H9 (cell line): ENCODE results near the gene MEX3C. TPM values are rescaled to one million over a fixed set of nuclear protein-coding genes. Genes with fewer than 3 reads are reported as not detected.

Experiments
- DNase-seq: peaks from one replicate; pipeline ENCODE4 v3.0.0-alpha.2; 2017
- H2AFZ ChIP-seq: one replicate; pipeline ENCODE4 v1.6.1; 2013; ENCODE audit warnings: mild to moderate bottlenecking, low read length, control low read depth, moderate library complexity
- H2AK5ac ChIP-seq: 2 replicates; pipeline ENCODE4 v1.6.1; 2013; ENCODE audit warnings: low read length, control low read depth, mixed read lengths; ENCODE audit not compliant: insufficient read length
- H2BK120ac ChIP-seq: one replicate; pipeline ENCODE4 v1.6.1; 2013; ENCODE audit warnings: low read depth, mild to moderate bottlenecking, low read length, control low read depth, inconsistent platforms; ENCODE audit not compliant: poor library complexity, severe bottlenecking
- H2BK12ac ChIP-seq: 2 replicates; pipeline ENCODE4 v1.6.1; 2013; ENCODE audit warnings: low read length, control low read depth, mixed read lengths, low read depth; ENCODE audit not compliant: insufficient read length
- H2BK15ac ChIP-seq: 2 replicates; pipeline ENCODE4 v1.6.1; 2013; ENCODE audit warnings: low read depth, low read length, control low read depth
- H2BK20ac ChIP-seq: one replicate; pipeline ENCODE4 v1.6.1; 2013; ENCODE audit warnings: low read depth, mild to moderate bottlenecking, low read length, control low read depth, inconsistent platforms; ENCODE audit not compliant: poor library complexity, severe bottlenecking
- H2BK5ac ChIP-seq: 2 replicates; pipeline ENCODE4 v1.6.1; 2013; ENCODE audit warnings: low read length, control low read depth, mixed read lengths; ENCODE audit not compliant: insufficient read length
- H3K14ac ChIP-seq: 2 replicates; pipeline ENCODE4 v1.6.1; 2013; ENCODE audit warnings: low read length, control low read depth; ENCODE audit not compliant: insufficient read depth
- H3K18ac ChIP-seq: 2 replicates; pipeline ENCODE4 v1.6.1; 2013; ENCODE audit warnings: low read depth, mild to moderate bottlenecking, mixed read lengths, low read length, control low read depth; ENCODE audit not compliant: insufficient read length
- H3K23ac ChIP-seq: 2 replicates; pipeline ENCODE4 v1.6.1; 2013; ENCODE audit warnings: low read length, control low read depth, mixed read lengths, low read depth; ENCODE audit not compliant: insufficient read length
- H3K23me2 ChIP-seq: 2 replicates; pipeline ENCODE4 v1.6.1; 2013; ENCODE audit warnings: low read depth, mild to moderate bottlenecking, mixed read lengths, low read length, control low read depth; ENCODE audit not compliant: insufficient read length, poor library complexity, severe bottlenecking
- H3K27ac ChIP-seq: 2 replicates; pipeline ENCODE4 v1.5.1; 2013; ENCODE audit warnings: low read length, control low read depth, mixed read lengths, low read depth; ENCODE audit not compliant: insufficient read length
- H3K27me3 ChIP-seq: 2 replicates; pipeline ENCODE4 v1.6.1; 2013; ENCODE audit warnings: low read length, control low read depth, inconsistent platforms; ENCODE audit not compliant: insufficient read depth
- H3K4ac ChIP-seq: 2 replicates; pipeline ENCODE4 v1.6.1; 2013; ENCODE audit warnings: low read depth, mild to moderate bottlenecking, control low read depth, inconsistent platforms, low read length, moderate library complexity
- H3K4me1 ChIP-seq: 2 replicates; pipeline ENCODE4 v1.6.1; 2013; ENCODE audit warnings: low read length, control low read depth, inconsistent platforms; ENCODE audit not compliant: insufficient read depth
- H3K4me2 ChIP-seq: 2 replicates; pipeline ENCODE4 v1.6.1; 2013; ENCODE audit warnings: low read length, control low read depth, mixed read lengths; ENCODE audit not compliant: insufficient read length, insufficient read depth
- H3K56ac ChIP-seq: 2 replicates; pipeline ENCODE4 v1.6.1; 2013; ENCODE audit warnings: low read depth, mild to moderate bottlenecking, mixed read lengths, low read length, control low read depth; ENCODE audit not compliant: insufficient read length
- H3K79me1 ChIP-seq: 2 replicates; pipeline ENCODE4 v1.6.1; 2013; ENCODE audit warnings: low read depth, mild to moderate bottlenecking, moderate library complexity, low read length, control low read depth, inconsistent platforms; ENCODE audit not compliant: insufficient read depth, poor library complexity, severe bottlenecking
- H3K79me2 ChIP-seq: 2 replicates; pipeline ENCODE4 v1.6.1; 2013; ENCODE audit warnings: low read length, control low read depth, inconsistent platforms; ENCODE audit not compliant: insufficient read depth
- H3K9ac ChIP-seq: 2 replicates; pipeline ENCODE4 v1.6.1; 2013; ENCODE audit warnings: low read length, control low read depth, mixed read lengths; ENCODE audit not compliant: insufficient read length; ENCODE audit errors: extremely low read depth
- H3K9me3 ChIP-seq: one replicate; pipeline ENCODE4 v1.6.1; 2013; ENCODE audit warnings: low read depth, low read length, inconsistent platforms; ENCODE audit not compliant: control insufficient read depth
- H3T11ph ChIP-seq: one replicate; pipeline ENCODE4 v1.6.1; 2013; ENCODE audit warnings: mild to moderate bottlenecking, low read length, control low read depth, inconsistent platforms
- H4K20me1 ChIP-seq: one replicate; pipeline ENCODE4 v1.6.1; 2013; ENCODE audit not compliant: control insufficient read depth, insufficient read length, insufficient read depth
- H4K5ac ChIP-seq: 2 replicates; pipeline ENCODE4 v1.6.1; 2013; ENCODE audit warnings: low read depth, mild to moderate bottlenecking, mixed read lengths, low read length, control low read depth; ENCODE audit not compliant: insufficient read length
- H4K8ac ChIP-seq: replicated peaks from 2 replicates; pipeline ENCODE4 v1.6.1; 2013; ENCODE audit warnings: low read length, control low read depth, mixed read lengths, low read depth; ENCODE audit not compliant: insufficient read length
- H4K91ac ChIP-seq: 2 replicates; pipeline ENCODE4 v1.6.1; 2013; ENCODE audit warnings: low read depth, mild to moderate bottlenecking, moderate library complexity, mixed read lengths, low read length, control low read depth; ENCODE audit not compliant: insufficient read length
- H3K27ac Mint-ChIP-seq, 3 experiments: 2 replicates in 2 of 3; 3 replicates in 1 of 3; pipeline ENCODE4 v1.8.0; 2020 to 2021; ENCODE audit warnings: mixed read lengths in 3 of 3, mild to moderate bottlenecking in 1 of 3, moderate library complexity in 1 of 3
- H3K27me3 Mint-ChIP-seq: 2 replicates; pipeline ENCODE4 v1.8.0; 2021; ENCODE audit warnings: low read depth, mild to moderate bottlenecking, moderate library complexity, mixed read lengths
- H3K36me3 Mint-ChIP-seq, 3 experiments: 2 replicates in 2 of 3; 3 replicates in 1 of 3; pipeline ENCODE4 v1.8.0; 2020 to 2021; ENCODE audit warnings: low read depth in 3 of 3, mixed read lengths in 3 of 3; ENCODE audit not compliant: insufficient read depth in 1 of 3
- H3K4me1 Mint-ChIP-seq, 2 experiments: 2 replicates each; pipeline ENCODE4 v1.8.0; 2020; ENCODE audit warnings: mixed read lengths in 2 of 2
- H3K4me3 Mint-ChIP-seq, 2 experiments: 2 replicates in 1 of 2; 3 replicates in 1 of 2; pipeline ENCODE4 v1.8.0; 2020 to 2021; ENCODE audit warnings: mild to moderate bottlenecking in 2 of 2, mixed read lengths in 2 of 2, moderate library complexity in 1 of 2
- H3K9me3 Mint-ChIP-seq, 2 experiments: 2 replicates in 1 of 2; 3 replicates in 1 of 2; pipeline ENCODE4 v1.8.0; 2020; ENCODE audit warnings: mild to moderate bottlenecking in 2 of 2, mixed read lengths in 2 of 2, moderate library complexity in 1 of 2
- CTCF ChIP-seq: fragments of 200-600 bp; sonication (generic); conservative IDR thresholded peaks from 3 replicates; pipeline ENCODE4 v1.8.0; 2021; ENCODE audit warnings: antibody characterized with exemption, mild to moderate bottlenecking
- WGBS: extraction: QIAGEN DNeasy Blood & Tissue Kit; methylation state at CpG from one replicate; pipeline ENCODE4 v1.1.7; 2013; ENCODE audit warnings: missing lambda C conversion rate, low lambda C conversion rate, mixed read lengths; ENCODE audit not compliant: insufficient read length; ENCODE audit errors: extremely low coverage; 5-methylcytosine and 5-hydroxymethylcytosine counted together
- total RNA-seq: library from RNA; stranded (reverse); gene quantifications from 2 replicates; pipeline ENCODE4 v1.2.1, GENCODE V29; 2021

Gene MEX3C
- total RNA-seq, 1 experiment from 2014 or later, result 98.1 TPM

GRCh38 chr18:51227660-51228059 lies 30.2 kb upstream of the MEX3C start:
- Histone ChIP-seq H3K9ac (no peak overlapping the region), H2BK15ac (no peak overlapping the region), H3K79me2 (no peaks in the 10 kb centered on the region), H2BK20ac (no peak overlapping the region), H3K56ac (no peak overlapping the region), H3K27ac (no peak overlapping the region), H2BK120ac (no peak overlapping the region), H3K4ac (no peak overlapping the region), H4K20me1 (no peaks in the 10 kb centered on the region), H3K18ac (no peak overlapping the region), H3K4me1 (no peaks in the 10 kb centered on the region), H4K8ac (no peak overlapping the region), H2BK5ac (no peak overlapping the region), H3K4me2 (no peak overlapping the region), H4K5ac (no peak overlapping the region), H4K91ac (no peak overlapping the region), H3K79me1 (no peaks in the 10 kb centered on the region), H3K23me2 (no peaks in the 10 kb centered on the region), H3K14ac (no peak overlapping the region), H2AFZ (no peak overlapping the region), H3T11ph (no peak overlapping the region), H3K23ac (no peak overlapping the region), H2BK12ac (no peak overlapping the region), H3K9me3 (no peaks in the 10 kb centered on the region), H2AK5ac (no peak overlapping the region), H3K27me3 (no peaks in the 10 kb centered on the region)
- no peak for TF ChIP-seq CTCF
- Mint-ChIP-seq H3K9me3 (no peaks in the 10 kb centered on the region), H3K36me3 (no peaks in the 10 kb centered on the region), H3K27ac (no peak overlapping the region), H3K27me3 (no peaks in the 10 kb centered on the region; the same call in 1 of the 2 replicates), H3K4me3 (no peak overlapping the region), H3K4me1 (peaks cover 4% of the 10 kb centered on the region in 2 experiments)
- no peak for DNase-seq
- no CpG with 5 or more reads among the region's 1 CpG for WGBS
